Neural progenitor cell (in vitro differentiated cells): ENCODE results near the gene TBXAS1. TPM values are rescaled to one million over a fixed set of nuclear protein-coding genes. Genes with fewer than 3 reads are reported as not detected.

Experiments used
- DNase-seq: peaks from one replicate; pipeline ENCODE4 v3.0.0-alpha.2; 2016; ENCODE audit warnings: low spot score
- H2AFZ ChIP-seq: fragments of 200-600 bp; sonication (generic); replicated peaks from 2 replicates; pipeline ENCODE4 v1.6.1; 2016; ENCODE audit warnings: antibody characterized with exemption
- H3F3A ChIP-seq: fragments of 200-600 bp; sonication (generic); 2 replicates; pipeline ENCODE4 v1.6.1; 2016; ENCODE audit warnings: antibody characterized with exemption, low read depth
- H3K27ac ChIP-seq: fragments of 200-600 bp; sonication (generic); 2 replicates; pipeline ENCODE4 v1.5.1; 2016; ENCODE audit warnings: mild to moderate bottlenecking
- H3K27me3 ChIP-seq: fragments of 200-600 bp; sonication (generic); 2 replicates; pipeline ENCODE4 v1.6.1; 2016; ENCODE audit warnings: mild to moderate bottlenecking, moderate library complexity
- H3K36me3 ChIP-seq: fragments of 200-600 bp; sonication (generic); 2 replicates; pipeline ENCODE4 v1.5.1; 2016
- H3K4me1 ChIP-seq: fragments of 200-600 bp; sonication (generic); 2 replicates; pipeline ENCODE4 v1.6.1; 2016; ENCODE audit warnings: mixed run types
- H3K4me2 ChIP-seq: fragments of 200-600 bp; sonication (generic); 2 replicates; pipeline ENCODE4 v1.6.1; 2016
- H3K4me3 ChIP-seq: fragments of 200-600 bp; sonication (generic); 2 replicates; pipeline ENCODE4 v1.5.1; 2016
- H3K79me2 ChIP-seq: fragments of 200-600 bp; sonication (generic); 2 replicates; pipeline ENCODE4 v1.6.1; 2016; ENCODE audit warnings: low read depth
- H3K9ac ChIP-seq: fragments of 200-600 bp; sonication (generic); 2 replicates; pipeline ENCODE4 v1.6.1; 2016
- H3K9me3 ChIP-seq: fragments of 200-600 bp; sonication (generic); 2 replicates; pipeline ENCODE4 v1.5.1; 2016; ENCODE audit warnings: low read depth
- H4K20me1 ChIP-seq: fragments of 200-600 bp; sonication (generic); 2 replicates; pipeline ENCODE4 v1.6.1; 2016; ENCODE audit warnings: low read depth
- H3K27ac Mint-ChIP-seq: 3 replicates; pipeline ENCODE4 v1.8.0; 2021; ENCODE audit warnings: mixed read lengths
- H3K27me3 Mint-ChIP-seq: 2 replicates; pipeline ENCODE4 v1.8.0; 2022; ENCODE audit warnings: low read depth, mild to moderate bottlenecking, inconsistent platforms, moderate library complexity, mixed read lengths; ENCODE audit not compliant: insufficient read depth
- H3K36me3 Mint-ChIP-seq: 3 replicates; pipeline ENCODE4 v1.8.0; 2021; ENCODE audit warnings: mixed read lengths
- H3K4me1 Mint-ChIP-seq: 3 replicates; pipeline ENCODE4 v1.8.0; 2021; ENCODE audit warnings: mixed read lengths
- H3K4me3 Mint-ChIP-seq: 3 replicates; pipeline ENCODE4 v1.8.0; 2021; ENCODE audit warnings: mild to moderate bottlenecking, moderate library complexity, mixed read lengths
- H3K9me3 Mint-ChIP-seq: 3 replicates; pipeline ENCODE4 v1.8.0; 2020; ENCODE audit warnings: mixed read lengths
- CTCF ChIP-seq: fragments of 200-600 bp; sonication (generic); IDR thresholded peaks from 2 replicates; pipeline ENCODE4 v1.5.1; 2017; ENCODE audit warnings: antibody characterized with exemption, mild to moderate bottlenecking
- EZH2 ChIP-seq: fragments of 200-600 bp; sonication (generic); IDR thresholded peaks from 2 replicates; pipeline ENCODE4 v1.6.1; 2017; ENCODE audit warnings: antibody characterized with exemption, mild to moderate bottlenecking, moderate library complexity
- EZH2phosphoT487 ChIP-seq: fragments of 200-600 bp; sonication (generic); IDR thresholded peaks from 2 replicates; pipeline ENCODE4 v1.6.1; 2017; ENCODE audit warnings: antibody characterized with exemption
- total RNA-seq: library from RNA; depleted of rRNA; stranded (reverse); fragments of >200 nt; gene quantifications from 2 replicates; pipeline ENCODE4 v1.2.3, GENCODE V29; 2015; ENCODE audit warnings: low replicate concordance

Gene TBXAS1
- total RNA-seq, 1 donor from 2014 or later = not detected

DNA sequence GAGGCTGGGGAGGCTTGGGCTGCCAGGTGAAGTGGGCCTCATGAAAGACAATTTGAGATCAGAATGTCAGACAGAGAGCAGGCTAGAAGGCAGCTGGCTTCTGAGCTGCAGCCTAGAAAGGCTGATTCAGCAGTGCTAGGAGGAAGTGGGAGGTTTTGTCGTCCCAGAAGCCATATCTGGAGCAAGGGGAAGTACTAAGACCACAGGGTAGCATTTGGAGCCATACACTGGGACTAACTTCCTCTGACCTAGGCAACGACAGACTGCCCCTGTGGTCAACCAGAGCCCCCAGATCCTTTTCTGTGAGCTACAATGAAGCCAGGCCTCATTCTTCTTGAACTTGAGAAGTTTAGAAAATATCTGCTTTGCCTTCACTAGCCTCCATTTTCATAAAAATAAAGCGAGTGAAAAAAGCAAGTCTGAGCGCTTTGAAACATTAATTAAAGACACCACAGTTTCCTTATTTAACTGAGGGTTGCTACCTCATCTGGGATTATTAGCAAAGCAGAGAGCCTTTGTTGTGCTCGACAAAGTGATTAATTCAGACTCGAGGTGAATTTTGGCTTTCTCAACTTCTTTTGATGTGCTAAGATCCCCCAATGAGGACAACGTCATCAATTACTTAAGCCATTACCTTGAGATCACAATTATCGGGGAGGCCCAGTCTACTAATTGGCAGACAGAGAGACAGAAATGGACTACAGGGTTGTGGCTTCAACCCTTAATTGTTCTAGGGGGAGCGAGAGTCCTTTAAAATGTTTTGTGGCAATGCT is 26.6 kb downstream of the TBXAS1 start:
- H3K9ac ChIP-seq = no peak overlapping the region
- no peaks in the 10 kb centered on the region for H3K27me3 ChIP-seq
- H3F3A ChIP-seq = no peaks in the 10 kb centered on the region
- no peak for TF ChIP-seq EZH2phosphoT487
- no peak for TF ChIP-seq CTCF
- TF ChIP-seq EZH2 = no peak
- no peaks in the 10 kb centered on the region for H3K36me3 Mint-ChIP-seq
- H3K36me3 ChIP-seq = no peaks in the 10 kb centered on the region
- H3K27me3 Mint-ChIP-seq = no peaks in the 10 kb centered on the region
- H3K9me3 ChIP-seq = no peaks in the 10 kb centered on the region
- no peaks in the 10 kb centered on the region for H3K9me3 Mint-ChIP-seq
- H3K4me1 ChIP-seq = peaks cover 10% of the 10 kb centered on the region
- no peak for DNase-seq
- H3K27ac Mint-ChIP-seq = peak overlapping the region; percentile 26
- no peaks in the 10 kb centered on the region for H3K4me1 Mint-ChIP-seq
- no peak overlapping the region for H3K4me2 ChIP-seq
- H3K4me3 Mint-ChIP-seq = no peak overlapping the region
- H3K27ac ChIP-seq = no peak overlapping the region
- no peak overlapping the region for H2AFZ ChIP-seq
- no peaks in the 10 kb centered on the region for H3K79me2 ChIP-seq
- no peaks in the 10 kb centered on the region for H4K20me1 ChIP-seq
- no peak overlapping the region for H3K4me3 ChIP-seq

DNA sequence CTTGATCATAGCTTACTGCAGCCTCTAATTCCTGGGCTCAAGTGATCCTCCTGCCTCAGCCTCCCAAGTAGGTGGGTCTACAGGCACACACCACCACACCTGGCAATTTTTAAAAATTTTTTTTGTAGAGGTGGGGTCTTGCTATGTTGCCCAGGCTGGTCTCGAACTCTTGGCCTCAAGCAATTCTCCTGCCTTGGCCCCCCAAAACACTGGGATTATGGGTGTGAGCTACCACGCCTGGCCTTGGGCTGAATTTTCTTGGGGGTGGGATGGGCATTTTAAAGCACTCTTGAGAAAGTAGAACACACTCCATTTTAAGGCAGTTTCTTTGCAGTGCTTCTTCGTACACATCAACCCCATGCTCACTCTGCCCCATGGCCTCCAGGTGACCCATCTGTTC is 28.7 kb downstream of the TBXAS1 start:
- Histone ChIP-seq H2AFZ (no peak overlapping the region), H3F3A (no peaks in the 10 kb centered on the region), H3K9ac (no peak overlapping the region), H3K27ac (no peak overlapping the region), H3K4me2 (no peak overlapping the region), H4K20me1 (no peaks in the 10 kb centered on the region), H3K9me3 (no peaks in the 10 kb centered on the region), H3K4me1 (peaks cover 10% of the 10 kb centered on the region), H3K27me3 (no peaks in the 10 kb centered on the region), H3K4me3 (no peak overlapping the region), H3K79me2 (no peaks in the 10 kb centered on the region), H3K36me3 (no peaks in the 10 kb centered on the region)
- Mint-ChIP-seq H3K36me3 (no peaks in the 10 kb centered on the region), H3K4me3 (no peak overlapping the region), H3K27me3 (no peaks in the 10 kb centered on the region), H3K27ac (no peak overlapping the region), H3K9me3 (no peaks in the 10 kb centered on the region), H3K4me1 (no peaks in the 10 kb centered on the region)
- DNase-seq = no peak
- TF ChIP-seq EZH2 (no peak), CTCF (no peak), EZH2phosphoT487 (no peak)

DNA sequence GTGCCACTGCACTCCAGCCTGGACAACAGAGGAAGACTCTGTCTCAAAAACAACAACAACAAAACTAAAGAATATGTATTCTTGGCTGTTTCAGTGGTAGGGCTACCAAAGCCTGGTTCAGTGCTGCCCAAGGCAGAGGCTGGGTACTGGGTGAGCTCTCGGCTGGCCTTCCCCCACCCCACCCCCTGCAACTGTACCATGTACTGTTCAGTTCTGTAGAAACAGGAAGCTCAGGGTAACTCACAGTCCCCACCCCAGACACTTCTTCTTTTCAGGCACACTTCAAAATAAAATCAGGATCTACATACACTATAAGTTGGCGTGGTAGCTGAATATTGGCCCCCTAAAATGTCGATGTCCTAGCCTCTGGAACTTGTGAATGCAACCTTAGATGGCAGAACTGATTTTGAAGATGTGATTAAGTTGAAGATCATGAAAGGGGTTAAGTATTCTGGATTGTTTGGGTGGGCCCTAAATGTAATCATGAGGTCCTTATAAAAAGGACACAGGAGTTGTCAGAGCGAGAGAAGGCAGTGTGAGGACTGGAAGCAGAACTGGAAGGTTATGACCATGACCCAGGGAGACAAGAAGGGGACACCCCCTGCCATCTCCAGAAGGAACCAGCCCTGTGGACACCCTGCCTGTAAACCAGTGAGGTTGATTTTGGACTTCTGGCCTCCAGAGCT is 31.2 kb downstream of the TBXAS1 start:
- Histone ChIP-seq H4K20me1 (no peaks in the 10 kb centered on the region), H3K27me3 (no peaks in the 10 kb centered on the region), H3K4me3 (no peak overlapping the region), H3K36me3 (peaks cover 5% of the 10 kb centered on the region), H3K79me2 (no peaks in the 10 kb centered on the region), H3K27ac (no peak overlapping the region), H3K4me1 (peaks cover 10% of the 10 kb centered on the region), H3K9me3 (peaks cover 8% of the 10 kb centered on the region), H2AFZ (no peak overlapping the region), H3K9ac (no peak overlapping the region), H3K4me2 (no peak overlapping the region), H3F3A (no peaks in the 10 kb centered on the region)
- TF ChIP-seq EZH2 (no peak), CTCF (no peak), EZH2phosphoT487 (no peak)
- peaks cover 2% of the 10 kb centered on the region for H3K27me3 Mint-ChIP-seq
- H3K36me3 Mint-ChIP-seq = no peaks in the 10 kb centered on the region
- H3K4me3 Mint-ChIP-seq = no peak overlapping the region
- no peak for DNase-seq
- H3K27ac Mint-ChIP-seq = no peak overlapping the region
- no peaks in the 10 kb centered on the region for H3K4me1 Mint-ChIP-seq
- peaks cover 15% of the 10 kb centered on the region for H3K9me3 Mint-ChIP-seq
